GM12873 (cell line): ENCODE results near the gene POLD4.

ENCODE experiments used
- CTCF ChIP-seq: IDR thresholded peaks from 2 replicates; pipeline ENCODE4 v1.5.1; 2012; ENCODE audit warnings: low read depth, mild to moderate bottlenecking, moderate library complexity, low read length, control low read depth; ENCODE audit not compliant: insufficient read depth; ENCODE audit errors: missing control alignments

POLD4 gene

GRCh38 chr11:67397536-67397935 lies 44.2 kb upstream of the POLD4 start:
- TF ChIP-seq CTCF, result no peak

GRCh38 chr11:67396587-67397389 lies 43.4 kb upstream of the POLD4 start:
- TF ChIP-seq CTCF, result no peak

- no peak for TF ChIP-seq CTCF
Observed at GRCh38 chr11:67396259-67396581, 42.9 kb upstream of the POLD4 start.

- TF ChIP-seq CTCF, result no peak
Observed at GRCh38 chr11:67395555-67396258, 42.4 kb upstream of the POLD4 start.

GRCh38 chr11:67393990-67394389 lies 40.6 kb upstream of the POLD4 start:
- TF ChIP-seq CTCF, result no peak

- no peak for TF ChIP-seq CTCF
Observed at GRCh38 chr11:67393437-67393836, 40.1 kb upstream of the POLD4 start.

GRCh38 chr11:67392183-67392715 lies 38.9 kb upstream of the POLD4 start:
- TF ChIP-seq CTCF, result no peak
